CD4-positive, alpha-beta T cell treated with Interleukin-4 for 4 hours (primary cell): ENCODE data around the gene ZCCHC24.

Experiments
- DNase-seq: peaks from one replicate; pipeline ENCODE4 v3.0.0-alpha.2; 2020

The ZCCHC24 gene

GRCh38 chr10:79430325-79430905 is 15.0 kb downstream of the ZCCHC24 start:
- DNase-seq = no peak

GRCh38 chr10:79429751-79430150 is 15.7 kb downstream of the ZCCHC24 start:
- DNase-seq = no peak

- no peak for DNase-seq
Measured at GRCh38 chr10:79427965-79428364, 17.5 kb downstream of the ZCCHC24 start.

GRCh38 chr10:79425074-79425532 is 20.3 kb downstream of the ZCCHC24 start:
- no peak for DNase-seq

GRCh38 chr10:79424221-79425073 is 21.0 kb downstream of the ZCCHC24 start:
- no peak for DNase-seq

- DNase-seq = no peak
Measured at GRCh38 chr10:79422178-79422892, 23.1 kb downstream of the ZCCHC24 start.

GRCh38 chr10:79420974-79421688 is 24.3 kb downstream of the ZCCHC24 start:
- DNase-seq = no peak

GRCh38 chr10:79418886-79419595 is 26.4 kb downstream of the ZCCHC24 start:
- no peak for DNase-seq

GRCh38 chr10:79418274-79418673 is 27.1 kb downstream of the ZCCHC24 start:
- DNase-seq = no peak

- no peak for DNase-seq
Measured at GRCh38 chr10:79417731-79418130, 27.7 kb downstream of the ZCCHC24 start.

- DNase-seq = no peak
Measured at GRCh38 chr10:79417266-79417665, 28.2 kb downstream of the ZCCHC24 start.

GRCh38 chr10:79416578-79417255 is 28.7 kb downstream of the ZCCHC24 start:
- no peak for DNase-seq

- DNase-seq = no peak
Measured at GRCh38 chr10:79415736-79416577, 29.5 kb downstream of the ZCCHC24 start.

- DNase-seq = no peak
Measured at GRCh38 chr10:79414714-79415113, 30.7 kb downstream of the ZCCHC24 start.

- no peak for DNase-seq
Measured at GRCh38 chr10:79413196-79413595, 32.2 kb downstream of the ZCCHC24 start.

- no peak for DNase-seq
Measured at GRCh38 chr10:79412516-79412915, 32.9 kb downstream of the ZCCHC24 start.

GRCh38 chr10:79411546-79412495 is 33.6 kb downstream of the ZCCHC24 start:
- DNase-seq = no peak

- DNase-seq = no peak
Measured at GRCh38 chr10:79410315-79411094, 34.9 kb downstream of the ZCCHC24 start.

- DNase-seq = no peak
Measured at GRCh38 chr10:79409726-79410085, 35.7 kb downstream of the ZCCHC24 start.
